LNCaP clone FGC (cell line): ENCODE results near the gene GRK6.

Experiments
- DNase-seq: peaks from one replicate; pipeline ENCODE4 v3.0.0-alpha.2; 2011; ENCODE audit warnings: low read depth
- H3K4me3 ChIP-seq: 2 replicates; pipeline ENCODE4 v1.5.1; 2011; ENCODE audit warnings: mild to moderate bottlenecking, low read depth, low read length, control low read depth
- CTCF ChIP-seq: IDR thresholded peaks from 2 replicates; pipeline ENCODE4 v1.5.1; 2012; ENCODE audit warnings: mild to moderate bottlenecking; ENCODE audit not compliant: control insufficient read depth, insufficient read depth; ENCODE audit errors: extremely low read depth

Gene GRK6

GRCh38 chr5:177471610-177472356, 45.3 kb downstream of the GRK6 start:
- TF ChIP-seq CTCF = no peak
- no peak for DNase-seq
- peak overlapping the region; percentile 81 for H3K4me3 ChIP-seq

GRCh38 chr5:177472460-177473442, 46.3 kb downstream of the GRK6 start:
- DNase-seq = no peak
- peak overlapping the region; percentile 81 for H3K4me3 ChIP-seq
- TF ChIP-seq CTCF = no peak

DNA sequence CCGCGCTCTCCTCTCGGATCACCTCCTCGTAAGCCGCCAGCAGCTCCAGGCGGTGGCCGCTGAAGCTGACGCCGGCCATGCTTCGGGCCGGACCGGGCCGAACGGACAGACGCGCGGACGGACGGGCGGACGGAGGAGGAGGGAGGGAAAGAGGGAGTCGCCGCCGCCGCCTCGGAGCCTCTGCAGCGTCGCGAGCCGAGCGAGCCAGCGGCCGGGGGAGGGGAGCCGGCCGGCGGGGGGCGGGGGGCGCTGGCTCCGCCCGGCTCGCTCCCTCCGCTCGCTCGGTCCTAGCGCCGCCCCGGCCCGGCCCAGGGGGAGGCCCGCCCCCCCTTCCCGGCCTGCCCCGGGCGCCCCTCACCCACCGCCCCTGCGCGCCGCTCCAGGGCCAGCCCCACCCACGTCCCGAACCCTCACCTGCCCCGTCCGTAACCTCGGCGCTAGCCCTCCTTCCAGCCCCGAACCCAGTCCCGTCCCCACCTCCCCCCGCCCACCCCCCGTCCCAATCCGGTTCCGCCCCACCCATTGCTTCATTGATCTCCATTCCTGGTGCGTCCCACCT, 47.0 kb downstream of the GRK6 start, which contains the start of gene DBN1:
TSS of gene DBN1 (minus strand) at position 192 of the 559 bp plus-strand sequence. CDS start at position 79, 113 bp downstream.
- DNase-seq = no peak
- TF ChIP-seq CTCF = no peak
- peak within 1 kb of the TSS; percentile 81 for H3K4me3 ChIP-seq

GRCh38 chr5:177474002-177474476, 47.6 kb downstream of the GRK6 start:
- H3K4me3 ChIP-seq = no peak overlapping the region

GRCh38 chr5:177474846-177475562, 48.5 kb downstream of the GRK6 start:
- DNase-seq = no peak
- no peak overlapping the region for H3K4me3 ChIP-seq
- no peak for TF ChIP-seq CTCF

More at GRCh38 chr5:177474002-177474476, 47.6 kb downstream of the GRK6 start:
- no peak for DNase-seq
- no peak for TF ChIP-seq CTCF
